RWPE2 (cell line): ENCODE measurements around the gene LAMA4.
"Not testable (repeated sequence)": the region's sequence is repeated elsewhere in the genome, so short reads cannot be mapped to it uniquely, and the experiment has no call there.

Source experiments
- ATAC-seq: fragments of 200-7000 bp; cut with Tn5 transposase; 3 replicates; pipeline ENCODE4 v1.9.1; 2021; ENCODE audit warnings: low read depth
- DNase-seq: peaks from one replicate; pipeline ENCODE4 v3.0.0-alpha.2; 2020; ENCODE audit warnings: low spot score
- H3K27ac ChIP-seq: fragments of 450-650 bp; 2 replicates; pipeline ENCODE4 v1.5.1; 2017; ENCODE audit warnings: mild to moderate bottlenecking; ENCODE audit not compliant: poor library complexity, severe bottlenecking
- H3K27me3 ChIP-seq: fragments of 250-450 bp; sonication (Bioruptor Pico); 2 replicates; pipeline ENCODE4 v1.5.1; 2021; ENCODE audit warnings: mild to moderate bottlenecking, moderate library complexity; ENCODE audit not compliant: insufficient read depth, poor library complexity, severe bottlenecking
- H3K36me3 ChIP-seq: fragments of 250-450 bp; sonication (Bioruptor Pico); 2 replicates; pipeline ENCODE4 v1.5.1; 2020; ENCODE audit warnings: low read depth, mild to moderate bottlenecking, moderate library complexity
- H3K4me1 ChIP-seq: fragments of 250-450 bp; sonication (Bioruptor Pico); 2 replicates; pipeline ENCODE4 v1.5.1; 2021; ENCODE audit warnings: mild to moderate bottlenecking, moderate library complexity; ENCODE audit not compliant: insufficient read depth, poor library complexity, severe bottlenecking
- H3K4me3 ChIP-seq: fragments of 250-450 bp; sonication (Bioruptor Pico); 2 replicates; pipeline ENCODE4 v1.5.1; 2021; ENCODE audit warnings: mild to moderate bottlenecking, moderate library complexity; ENCODE audit not compliant: severe bottlenecking
- H3K9me3 ChIP-seq: fragments of 250-450 bp; sonication (Bioruptor Pico); 2 replicates; pipeline ENCODE4 v1.5.1; 2021; ENCODE audit warnings: mild to moderate bottlenecking, moderate library complexity; ENCODE audit not compliant: severe bottlenecking
- TF ChIP-seq, protein P1 (sequence below): fragments of 450-650 bp; IDR thresholded peaks from one replicate; pipeline ENCODE4 v1.5.1; 2017; ENCODE audit warnings: mild to moderate bottlenecking, moderate library complexity; ENCODE audit not compliant: poor library complexity, severe bottlenecking

Gene LAMA4

DNA sequence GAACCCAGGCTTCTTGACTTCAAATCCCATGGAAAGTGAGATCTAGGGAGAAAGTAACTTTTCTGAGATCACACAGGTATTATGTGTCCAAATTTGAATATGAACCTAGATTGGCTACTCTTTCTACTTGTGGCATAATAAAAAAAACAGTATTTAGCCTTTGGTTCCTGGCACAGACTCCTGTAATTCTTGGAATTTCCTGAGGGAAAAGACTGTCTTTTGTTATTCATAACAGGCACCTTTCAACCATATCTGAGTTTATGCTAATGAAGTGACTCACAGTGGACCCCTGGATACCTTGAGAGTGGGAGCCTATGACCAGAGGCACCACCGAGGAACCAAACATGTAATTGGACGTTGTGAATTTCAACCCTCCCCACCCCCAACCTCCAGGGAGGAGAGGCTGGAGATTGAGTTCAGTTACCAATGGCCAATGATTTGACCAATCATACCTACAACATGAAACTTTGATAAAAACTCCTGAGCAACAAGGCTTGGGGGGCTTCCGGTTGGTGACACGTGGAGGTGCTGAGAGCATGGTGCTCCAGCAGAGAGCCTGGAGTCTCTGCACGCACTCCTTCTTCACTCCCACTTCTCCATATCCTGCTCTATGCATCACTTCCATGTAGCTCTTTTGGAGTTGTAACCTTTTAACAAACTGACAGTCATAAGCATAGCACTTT lies 48.8 kb downstream of the LAMA4 start:
- DNase-seq = no peak
- H3K4me3 ChIP-seq = no peak overlapping the region

DNA sequence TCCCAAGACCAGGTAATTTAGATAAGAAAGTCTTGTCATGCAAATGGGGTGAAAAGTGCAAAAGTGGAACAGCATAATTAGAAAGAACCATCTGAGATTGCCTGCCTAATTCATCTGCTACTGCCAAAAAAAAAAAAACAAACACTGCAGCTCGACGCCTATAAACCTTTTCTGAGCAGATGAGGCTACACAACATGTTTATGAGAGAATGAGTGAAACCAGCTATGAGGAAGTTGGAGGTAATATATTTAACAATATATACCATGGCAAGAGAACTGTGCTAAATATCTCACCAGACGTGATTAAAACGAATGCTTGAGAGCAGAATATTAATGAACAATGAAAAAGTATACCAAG lies 50.0 kb downstream of the LAMA4 start:
- Histone ChIP-seq H3K4me1 (peaks cover 40% of the 10 kb centered on the region), H3K36me3 (no peaks in the 10 kb centered on the region), H3K27me3 (no peaks in the 10 kb centered on the region), H3K4me3 (no peak overlapping the region), H3K27ac (peak overlapping the region; percentile 94), H3K9me3 (no peaks in the 10 kb centered on the region)
- ATAC-seq = no peak
- no peak for DNase-seq
- TF ChIP-seq, protein P1, sequence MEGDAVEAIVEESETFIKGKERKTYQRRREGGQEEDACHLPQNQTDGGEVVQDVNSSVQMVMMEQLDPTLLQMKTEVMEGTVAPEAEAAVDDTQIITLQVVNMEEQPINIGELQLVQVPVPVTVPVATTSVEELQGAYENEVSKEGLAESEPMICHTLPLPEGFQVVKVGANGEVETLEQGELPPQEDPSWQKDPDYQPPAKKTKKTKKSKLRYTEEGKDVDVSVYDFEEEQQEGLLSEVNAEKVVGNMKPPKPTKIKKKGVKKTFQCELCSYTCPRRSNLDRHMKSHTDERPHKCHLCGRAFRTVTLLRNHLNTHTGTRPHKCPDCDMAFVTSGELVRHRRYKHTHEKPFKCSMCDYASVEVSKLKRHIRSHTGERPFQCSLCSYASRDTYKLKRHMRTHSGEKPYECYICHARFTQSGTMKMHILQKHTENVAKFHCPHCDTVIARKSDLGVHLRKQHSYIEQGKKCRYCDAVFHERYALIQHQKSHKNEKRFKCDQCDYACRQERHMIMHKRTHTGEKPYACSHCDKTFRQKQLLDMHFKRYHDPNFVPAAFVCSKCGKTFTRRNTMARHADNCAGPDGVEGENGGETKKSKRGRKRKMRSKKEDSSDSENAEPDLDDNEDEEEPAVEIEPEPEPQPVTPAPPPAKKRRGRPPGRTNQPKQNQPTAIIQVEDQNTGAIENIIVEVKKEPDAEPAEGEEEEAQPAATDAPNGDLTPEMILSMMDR = no peak

More for the DNA sequence above, 48.8 kb downstream of the LAMA4 start:
- peak; percentile 58 for ATAC-seq
- TF ChIP-seq, protein P1 = no peak
- no peaks in the 10 kb centered on the region for H3K27me3 ChIP-seq
- H3K36me3 ChIP-seq = no peaks in the 10 kb centered on the region
- peak overlapping the region; percentile 94 for H3K27ac ChIP-seq
- peaks cover 40% of the 10 kb centered on the region for H3K4me1 ChIP-seq
- H3K9me3 ChIP-seq = no peaks in the 10 kb centered on the region

DNA sequence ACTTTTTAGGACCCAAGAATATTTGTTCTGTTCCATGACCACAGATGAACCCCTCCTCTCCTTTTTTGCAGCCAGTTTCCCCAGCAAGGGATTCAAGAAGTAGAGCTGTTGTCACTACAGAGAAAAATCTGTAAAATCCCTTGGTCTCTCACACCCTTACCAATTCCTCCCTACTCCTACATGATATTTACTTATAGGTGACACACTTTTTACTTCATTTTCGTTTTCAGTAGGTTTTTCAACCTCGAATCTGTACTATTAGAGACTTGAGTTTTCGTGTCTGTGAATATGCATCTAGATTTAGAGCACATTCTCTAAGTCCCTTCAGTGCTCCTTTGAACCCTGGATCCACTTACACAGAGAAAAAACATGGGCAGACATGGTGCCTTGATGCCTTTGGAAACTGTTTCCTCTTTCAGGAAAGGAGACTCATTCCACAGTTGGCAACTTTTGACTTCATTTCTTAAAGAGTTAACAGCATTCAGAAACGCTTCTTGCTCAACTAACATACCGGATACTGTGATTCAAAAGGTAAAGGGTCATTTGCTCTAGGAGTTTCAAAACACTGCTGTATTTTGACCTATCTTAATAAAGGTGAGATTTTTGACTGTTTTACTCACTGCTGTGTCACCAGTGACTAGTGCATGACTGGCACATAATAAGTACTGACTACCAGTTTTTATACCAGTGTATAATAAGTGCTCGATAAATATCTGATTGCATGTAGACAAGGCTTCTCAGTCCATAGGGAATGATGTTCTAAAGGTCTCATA lies 50.6 kb downstream of the LAMA4 start:
- no peaks in the 10 kb centered on the region for H3K9me3 ChIP-seq
- TF ChIP-seq, protein P1 = no peak
- ATAC-seq = peak; percentile 90
- H3K36me3 ChIP-seq = no peaks in the 10 kb centered on the region
- no peak overlapping the region for H3K4me3 ChIP-seq
- no peaks in the 10 kb centered on the region for H3K27me3 ChIP-seq
- peaks cover 40% of the 10 kb centered on the region for H3K4me1 ChIP-seq
- no peak for DNase-seq
- peak overlapping the region; percentile 94 for H3K27ac ChIP-seq

DNA sequence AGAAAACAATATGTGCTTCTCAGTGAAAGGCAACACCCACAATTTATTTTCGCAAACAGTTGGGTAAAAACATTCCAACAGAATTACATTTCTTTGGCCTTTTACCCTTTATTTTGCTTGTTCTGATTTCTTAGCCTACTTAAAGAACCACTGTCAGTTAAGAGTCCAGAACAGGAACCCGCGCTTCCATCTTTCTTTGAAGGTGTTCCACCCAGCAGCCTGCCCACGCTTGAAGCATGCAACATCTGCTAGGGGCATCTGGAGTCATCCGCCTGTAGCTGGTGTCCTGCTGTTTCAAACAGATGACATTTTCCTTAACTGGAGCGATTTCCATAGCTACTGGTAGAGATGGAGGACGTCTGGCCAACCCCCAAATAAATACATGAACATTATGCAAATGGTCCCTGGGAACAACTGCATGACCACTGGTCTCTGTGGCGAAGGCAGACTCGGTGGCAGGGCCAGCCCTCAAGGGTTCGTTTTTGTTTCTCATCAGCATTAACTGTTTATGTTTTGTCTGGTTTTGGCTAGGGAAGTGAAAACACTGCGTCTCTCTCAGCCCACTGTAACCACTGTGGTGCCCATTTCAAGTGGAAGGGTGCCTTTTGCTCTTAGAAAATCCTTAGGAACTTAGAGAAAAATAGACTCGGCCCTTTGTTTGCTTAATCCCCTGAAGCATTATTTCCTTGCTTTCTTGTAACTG lies 51.6 kb downstream of the LAMA4 start:
- Histone ChIP-seq H3K36me3 (no peaks in the 10 kb centered on the region), H3K9me3 (no peaks in the 10 kb centered on the region), H3K4me1 (peaks cover 40% of the 10 kb centered on the region), H3K27me3 (no peaks in the 10 kb centered on the region), H3K4me3 (no peak overlapping the region), H3K27ac (peak overlapping the region; percentile 94)
- DNase-seq (no peak), ATAC-seq (no peak)
- TF ChIP-seq, protein P1 = no peak

DNA sequence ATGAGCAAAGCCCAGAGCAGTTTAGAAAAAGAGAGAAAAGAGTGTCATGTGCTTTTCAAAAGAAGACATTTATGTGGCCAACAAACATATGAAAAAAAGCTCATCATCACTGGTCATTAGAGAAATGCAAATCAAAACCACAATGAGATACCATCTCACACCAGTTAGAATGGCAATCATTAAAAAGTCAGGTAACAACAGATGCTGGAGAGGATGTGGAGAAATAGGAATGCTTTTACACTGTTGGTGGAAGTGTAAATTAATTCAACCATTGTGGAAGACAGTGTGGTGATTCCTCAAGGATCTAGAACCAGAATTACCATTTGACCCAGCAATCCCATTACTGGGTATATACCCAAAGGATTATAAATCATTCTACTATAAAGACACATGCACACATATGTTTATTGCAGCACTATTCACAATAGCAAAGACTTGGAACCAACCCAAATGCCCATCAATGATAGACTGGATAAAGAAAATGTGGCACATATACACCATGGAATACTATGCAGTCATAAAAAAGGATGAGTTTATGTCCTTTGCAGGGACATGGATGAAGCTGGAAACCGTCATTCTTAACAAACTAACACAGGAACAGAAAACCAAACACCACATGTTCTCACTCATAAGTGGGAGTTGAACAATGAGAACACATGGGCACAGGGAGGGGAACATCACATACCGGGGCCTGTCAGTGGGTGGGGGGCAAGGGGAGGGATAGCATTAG lies 54.0 kb downstream of the LAMA4 start:
- ATAC-seq, H3K9me3 ChIP-seq, H3K27ac ChIP-seq, H3K4me3 ChIP-seq, H3K27me3 ChIP-seq, H3K36me3 ChIP-seq, DNase-seq: not testable (repeated sequence)
- H3K4me1 ChIP-seq = peaks cover 32% of the 10 kb centered on the region
